Lung (tissue), 12 donors: ENCODE measurements around the gene CACNA1D. TPM values are rescaled to one million over a fixed set of nuclear protein-coding genes. Genes with fewer than 3 reads are reported as not detected.
A peak's percentile ranks its signal among the peaks of the same experiment; 100 is the strongest.

Experiments
- ATAC-seq: fragments of 200-7000 bp; cut with Tn5 transposase; one replicate; pipeline ENCODE4 v1.9.1; 2020; ENCODE audit warnings: moderate number of reproducible peaks; ENCODE audit not compliant: insufficient read depth, low FRiP score
- DNase-seq, 3 donors: peaks; one replicate each; pipeline ENCODE4 v3.0.0-alpha.2; 2013 to 2017
- H3K27ac ChIP-seq, 2 donors: one replicate each; pipeline ENCODE4 v1.5.1; 2013; ENCODE audit warnings: mild to moderate bottlenecking in 2 of 2, moderate library complexity in 2 of 2, control low read depth in 1 of 2, inconsistent platforms in 1 of 2, low read depth in 1 of 2, low read length in 1 of 2
- H3K27me3 ChIP-seq, 3 donors: one replicate each; pipeline ENCODE4 v1.5.1; 2013; ENCODE audit warnings: low read length in 2 of 3; ENCODE audit not compliant: control insufficient read depth in 3 of 3, insufficient read depth in 3 of 3
- H3K36me3 ChIP-seq, 4 donors: one replicate each; pipeline ENCODE4 v1.5.1; 2013; ENCODE audit warnings: low read length in 4 of 4, mild to moderate bottlenecking in 1 of 4, moderate library complexity in 1 of 4; ENCODE audit not compliant: control insufficient read depth in 4 of 4, insufficient read depth in 4 of 4
- H3K4me1 ChIP-seq, 5 donors: one replicate each; pipeline ENCODE4 v1.5.1; 2013; ENCODE audit warnings: low read length in 5 of 5, mild to moderate bottlenecking in 2 of 5, moderate library complexity in 1 of 5; ENCODE audit not compliant: control insufficient read depth in 5 of 5, insufficient read depth in 5 of 5
- H3K4me3 ChIP-seq: one replicate; pipeline ENCODE4 v1.5.1; 2013; ENCODE audit warnings: mild to moderate bottlenecking, control low read depth, moderate library complexity
- H3K9ac ChIP-seq, 2 donors: one replicate each; pipeline ENCODE4 v1.5.1; 2013; ENCODE audit warnings: low read length in 2 of 2, control low read depth in 1 of 2; ENCODE audit not compliant: insufficient read depth in 1 of 2
- H3K9me3 ChIP-seq, 4 donors: one replicate each; pipeline ENCODE4 v1.5.1; 2013; ENCODE audit warnings: low read length in 3 of 4, mild to moderate bottlenecking in 1 of 4, moderate library complexity in 1 of 4; ENCODE audit not compliant: control insufficient read depth in 4 of 4, insufficient read depth in 3 of 4
- CTCF ChIP-seq: IDR thresholded peaks from 2 replicates; pipeline ENCODE4 v1.5.1; 2012; ENCODE audit warnings: mild to moderate bottlenecking; ENCODE audit errors: control extremely low read depth, extremely low read depth
- WGBS, 2 donors: extraction: QIAGEN DNeasy Blood & Tissue Kit; methylation state at CpG; one replicate each; pipeline ENCODE4 v1.1.7; 2013; 5-methylcytosine and 5-hydroxymethylcytosine counted together
- polyA plus RNA-seq, 2 donors: library from polyadenylated mRNA; stranded (reverse); fragments of 200-250 nt; gene quantifications; one replicate each; pipeline ENCODE4 v1.2.1, GENCODE V29; 2013
- total RNA-seq, 2 donors: library from RNA; depleted of rRNA in 1 of 2; stranded (reverse); fragments of >200 nt in 1 of 2; gene quantifications; one replicate each; pipeline ENCODE4 v1.2.1, GENCODE V29; 2014 to 2021
- donor health status: control.
- donor health status: control.
- donor health status: Bipolar disorder and iron deficiency.
- donor health status: healthy.
- donor health status: DM: yes; HTN: yes; CAD: no.

Gene CACNA1D
- total and polyA plus RNA-seq, 4 donors = 2.7 to 96.8 (median 23.1) TPM

DNA sequence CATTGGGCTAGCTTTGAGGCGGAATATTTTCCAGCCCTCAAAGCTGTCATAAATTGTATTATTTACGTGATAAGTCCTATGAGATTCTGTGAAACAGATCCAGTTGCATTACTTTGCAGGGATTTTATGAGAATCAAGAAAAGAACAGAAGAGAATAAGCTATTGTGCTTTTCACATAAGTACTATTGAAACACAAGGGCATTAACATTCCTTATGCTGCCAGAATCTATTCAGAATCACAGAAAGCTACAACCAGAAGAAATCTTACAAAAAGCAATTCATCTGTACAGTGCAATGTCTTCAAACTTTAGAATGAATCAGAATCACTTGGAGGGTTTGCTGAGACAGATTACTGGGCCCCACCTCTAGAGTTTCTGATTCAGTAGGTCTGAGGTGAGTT is 10.6 kb upstream of the CACNA1D start:
- Histone ChIP-seq H3K9me3 (no peaks in the 10 kb centered on the region), H3K27me3 (no peaks in the 10 kb centered on the region), H3K4me3 (no peak overlapping the region), H3K36me3 (no peaks in the 10 kb centered on the region), H3K4me1 (peaks cover 0 to 63% (median 36%) of the 10 kb centered on the region in 5 donors), H3K27ac (no peak overlapping the region), H3K9ac (no peak overlapping the region)
- WGBS, 2 donors = 86 to 89% methylated on average over 2 of the region's 2 CpGs
- DNase-seq (peak in 1 of 3 donors; percentile 34), ATAC-seq (no peak)
- TF ChIP-seq CTCF = no peak

GRCh38 chr3:53484984-53485383 is 9.4 kb upstream of the CACNA1D start:
- WGBS, 2 donors = 38 to 72% methylated on average over 1 of the region's 1 CpG
- Histone ChIP-seq H3K9ac (no peak overlapping the region), H3K27me3 (no peaks in the 10 kb centered on the region), H3K4me3 (no peak overlapping the region), H3K36me3 (no peaks in the 10 kb centered on the region), H3K4me1 (peaks cover 0 to 68% (median 43%) of the 10 kb centered on the region in 5 donors), H3K9me3 (no peaks in the 10 kb centered on the region), H3K27ac (no peak overlapping the region)
- no peak for TF ChIP-seq CTCF
- no peak for ATAC-seq
- DNase-seq = peak in 2 of 3 donors; percentile 82 to 85

GRCh38 chr3:53485675-53486403 is 8.6 kb upstream of the CACNA1D start:
- no peak for ATAC-seq
- H3K4me3 ChIP-seq = no peak overlapping the region
- no peak for TF ChIP-seq CTCF
- 30 to 34% methylated on average over 3 of the region's 3 CpGs for WGBS, 2 donors
- H3K9me3 ChIP-seq = no peaks in the 10 kb centered on the region
- no peak overlapping the region for H3K27ac ChIP-seq
- peak in 2 of 3 donors; percentile 44 to 61 for DNase-seq
- H3K4me1 ChIP-seq = peaks cover 0 to 77% (median 51%) of the 10 kb centered on the region in 5 donors
- H3K27me3 ChIP-seq = no peaks in the 10 kb centered on the region
- no peaks in the 10 kb centered on the region for H3K36me3 ChIP-seq
- H3K9ac ChIP-seq = peak overlapping the region in 1 of 2 donors; percentile 18
